Activated T-cell treated with anti-CD3 and anti-CD28 coated beads for 24 hours (primary cell): ENCODE results near the gene MGLL.

Experiments used
- DNase-seq: peaks from one replicate; pipeline ENCODE4 v3.0.0-alpha.2; 2020; ENCODE audit warnings: low read depth

The MGLL gene

GRCh38 chr3:127753338-127753737, 69.0 kb downstream of the MGLL start:
- DNase-seq: no peak

GRCh38 chr3:127751782-127752181, 70.5 kb downstream of the MGLL start:
- no peak for DNase-seq

GRCh38 chr3:127751163-127751621, 71.1 kb downstream of the MGLL start:
- no peak for DNase-seq

DNA sequence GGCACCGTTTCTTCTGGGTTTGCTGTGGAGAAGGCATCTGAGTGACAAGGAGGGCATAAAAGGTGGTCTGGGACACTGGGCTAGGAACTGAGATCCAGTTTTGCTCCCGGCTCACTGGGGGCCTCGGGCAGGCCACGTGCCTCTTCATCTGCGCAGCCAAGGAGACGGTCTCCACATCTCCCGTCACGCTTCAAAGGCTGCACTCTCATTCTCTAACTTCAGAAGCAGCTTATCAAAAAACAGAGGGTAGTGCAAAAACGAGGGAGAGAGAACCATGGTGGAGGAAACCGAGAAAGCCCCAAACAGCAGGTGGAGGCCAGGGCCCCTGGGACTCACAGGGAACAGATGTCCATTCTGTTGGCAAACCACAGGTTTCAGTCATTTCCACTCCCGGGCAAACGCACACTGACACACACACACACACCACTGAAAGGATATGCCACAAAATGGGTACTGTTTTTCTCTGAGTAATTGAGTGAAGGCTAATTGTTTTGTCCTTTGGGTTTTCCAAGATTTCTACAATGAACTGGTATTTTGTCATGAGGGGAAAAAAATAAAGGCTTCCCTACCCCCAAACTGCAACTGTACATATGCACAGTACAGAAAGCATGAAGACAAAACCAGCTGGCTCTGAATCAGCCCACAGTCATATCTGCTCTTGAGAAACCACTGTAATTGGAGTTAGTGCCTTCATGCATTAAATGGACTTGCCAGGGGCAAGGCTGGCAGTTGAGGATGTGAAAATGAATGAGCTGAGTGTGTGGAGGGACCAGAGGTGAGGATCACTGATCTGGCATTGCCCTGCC, 71.9 kb downstream of the MGLL start:
- no peak for DNase-seq

DNA sequence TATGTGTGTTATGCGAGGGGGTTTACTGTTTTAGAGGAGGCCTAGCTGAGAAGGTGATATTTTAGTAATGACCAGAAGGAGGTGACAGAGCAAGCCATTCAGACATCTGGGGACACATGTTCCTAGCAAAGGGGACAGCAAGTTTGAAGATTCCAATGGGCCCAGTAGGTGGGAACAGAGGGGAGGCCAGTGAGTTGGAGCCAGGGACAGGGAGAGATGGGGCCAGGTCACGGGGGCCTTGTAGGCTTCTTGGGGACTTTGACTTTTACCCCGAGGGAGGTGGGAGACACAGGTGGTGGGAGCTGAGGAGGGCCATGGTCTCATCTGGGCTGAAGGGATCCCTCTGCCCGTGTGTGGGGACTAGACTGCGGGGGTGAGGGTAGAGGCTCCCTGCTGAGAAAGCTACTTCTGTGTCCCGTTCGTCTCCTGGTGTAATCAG, 72.5 kb downstream of the MGLL start:
- DNase-seq: no peak

DNA sequence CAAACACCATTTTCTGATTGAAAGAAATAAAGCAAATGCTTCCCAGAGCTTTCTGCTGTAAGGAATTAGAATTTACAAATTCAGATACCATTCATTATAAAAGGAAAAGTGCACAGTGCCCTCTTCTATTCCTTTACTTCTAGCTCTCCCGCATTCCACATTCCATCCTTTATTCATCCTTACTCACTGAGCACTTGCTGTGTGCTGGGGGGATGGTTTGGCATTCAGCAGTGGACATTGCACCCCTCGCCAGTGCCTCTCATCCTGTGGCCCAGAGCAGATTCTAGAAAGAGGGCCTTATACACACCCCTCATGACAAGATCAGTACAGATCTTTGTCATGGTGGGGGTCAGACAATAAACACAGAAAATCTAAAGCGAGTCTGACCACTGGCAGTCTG, 73.0 kb downstream of the MGLL start:
- no peak for DNase-seq

DNA sequence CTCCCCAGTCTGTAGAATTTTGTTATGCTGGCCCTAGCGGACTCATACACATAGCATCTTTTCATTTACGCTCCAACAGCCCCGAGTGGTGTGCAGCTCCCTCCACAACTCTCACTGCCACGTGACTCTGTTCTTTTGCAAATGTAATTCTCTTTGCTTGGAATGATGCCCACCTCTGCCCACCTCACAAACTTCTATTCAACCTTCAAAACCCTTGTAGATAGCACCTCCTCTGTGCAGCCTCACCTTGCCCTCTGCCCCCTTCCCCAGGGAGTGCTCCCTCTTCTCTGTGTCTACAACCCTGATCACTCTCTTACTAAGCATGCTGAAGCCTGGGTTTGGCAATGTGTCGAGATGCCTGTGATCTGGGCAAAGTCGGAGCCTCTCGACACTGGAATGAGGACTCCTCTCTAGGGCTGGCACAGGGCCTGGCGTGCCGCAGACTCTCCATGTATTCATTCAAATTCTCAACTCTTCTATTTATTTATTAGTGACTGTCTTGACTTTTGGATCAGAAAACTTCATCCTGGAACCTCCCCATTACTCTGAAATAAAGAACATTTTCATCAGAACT, 73.5 kb downstream of the MGLL start:
- no peak for DNase-seq

DNA sequence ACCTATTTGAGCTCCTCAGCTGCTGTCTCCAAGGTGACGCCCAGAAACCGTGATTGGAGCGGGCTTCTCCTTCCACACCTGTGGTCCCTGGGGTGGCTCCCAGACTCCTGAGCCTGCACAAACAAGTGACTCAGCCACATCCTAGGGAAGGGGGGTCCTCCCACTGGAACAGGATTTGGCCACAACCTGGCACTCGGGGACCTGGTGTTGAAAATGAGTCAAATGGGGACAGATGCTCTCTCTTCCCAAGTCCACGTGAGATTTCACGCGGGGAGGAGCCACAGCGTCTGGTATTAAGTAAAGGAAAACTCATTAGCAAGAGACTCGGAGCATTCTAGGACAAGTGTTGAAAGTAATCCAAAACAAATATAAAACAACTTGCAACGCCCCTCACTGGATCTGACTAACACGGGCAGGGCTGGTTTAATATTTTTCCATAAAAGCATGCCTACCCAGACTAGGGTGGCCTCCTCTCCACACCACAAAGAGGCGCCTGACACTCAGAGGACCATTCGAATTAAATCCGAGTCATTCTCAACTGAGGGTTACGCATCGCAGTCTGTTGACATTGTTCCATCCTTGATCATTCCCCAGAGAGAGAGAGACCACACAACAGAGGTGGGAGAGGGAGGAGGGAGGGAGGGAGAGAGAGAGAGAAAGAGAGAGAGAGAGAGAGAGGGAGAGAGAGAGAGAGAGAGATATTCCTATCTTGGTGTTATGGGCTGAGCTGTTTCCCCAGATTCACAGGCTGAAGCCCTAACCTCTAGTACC, 74.4 kb downstream of the MGLL start:
- DNase-seq: no peak

GRCh38 chr3:127747066-127747465, 75.2 kb downstream of the MGLL start:
- no peak for DNase-seq

GRCh38 chr3:127746400-127747057, 75.8 kb downstream of the MGLL start:
- no peak for DNase-seq

GRCh38 chr3:127745656-127746399, 76.5 kb downstream of the MGLL start:
- no peak for DNase-seq

- no peak for DNase-seq
These were observed 77.4 kb downstream of the MGLL start for GRCh38 chr3:127744875-127745274.

DNA sequence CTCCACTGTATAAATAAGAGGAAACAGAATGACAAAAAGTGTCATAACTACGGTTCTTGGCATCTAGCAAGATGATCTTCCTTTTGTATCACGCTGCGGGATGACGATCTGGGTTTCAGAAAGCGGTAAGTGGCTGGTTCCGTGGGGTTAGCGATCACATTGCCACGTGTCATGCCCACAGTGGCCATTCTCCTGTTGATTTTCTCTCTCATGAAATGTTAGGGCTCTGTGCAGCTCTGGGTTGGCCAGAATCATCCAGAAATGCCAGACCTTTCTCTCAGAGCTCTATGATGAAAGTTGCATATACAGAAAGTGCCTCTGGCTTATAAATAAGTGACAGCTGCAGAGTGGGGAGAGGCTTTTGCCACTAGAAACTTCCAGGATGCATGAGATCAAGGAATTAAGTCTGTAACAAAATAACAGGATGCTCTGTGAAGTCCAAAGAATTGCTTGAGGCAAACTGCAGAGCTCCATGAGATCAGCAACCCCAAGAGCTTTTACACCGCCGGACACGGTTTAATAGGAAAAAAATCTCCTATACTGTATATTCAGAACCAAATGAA, 78.0 kb downstream of the MGLL start:
- no peak for DNase-seq

GRCh38 chr3:127743351-127744252, 78.7 kb downstream of the MGLL start:
- no peak for DNase-seq

- DNase-seq: no peak
These were observed 79.7 kb downstream of the MGLL start for GRCh38 chr3:127742580-127742979.

DNA sequence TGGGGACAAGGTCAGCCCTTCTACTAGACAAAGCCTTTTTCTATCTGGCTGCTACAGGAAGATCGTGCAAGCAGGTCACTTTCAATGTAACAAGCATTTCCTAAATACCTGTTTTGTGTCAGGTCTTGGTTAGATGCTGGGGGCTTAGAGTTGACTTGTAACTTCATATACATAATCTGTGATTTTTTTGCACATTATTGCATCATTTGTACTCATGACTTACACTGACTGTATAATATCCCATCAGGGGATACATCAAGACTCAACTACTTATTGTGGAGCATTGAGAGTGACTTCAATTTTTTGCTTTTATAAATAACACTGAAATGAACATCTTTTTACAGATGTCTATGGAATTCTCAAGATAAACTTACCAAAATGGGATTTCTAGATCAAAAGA, 80.6 kb downstream of the MGLL start:
- DNase-seq: no peak

- DNase-seq: no peak
These were observed 81.1 kb downstream of the MGLL start for GRCh38 chr3:127741246-127741645.

DNA sequence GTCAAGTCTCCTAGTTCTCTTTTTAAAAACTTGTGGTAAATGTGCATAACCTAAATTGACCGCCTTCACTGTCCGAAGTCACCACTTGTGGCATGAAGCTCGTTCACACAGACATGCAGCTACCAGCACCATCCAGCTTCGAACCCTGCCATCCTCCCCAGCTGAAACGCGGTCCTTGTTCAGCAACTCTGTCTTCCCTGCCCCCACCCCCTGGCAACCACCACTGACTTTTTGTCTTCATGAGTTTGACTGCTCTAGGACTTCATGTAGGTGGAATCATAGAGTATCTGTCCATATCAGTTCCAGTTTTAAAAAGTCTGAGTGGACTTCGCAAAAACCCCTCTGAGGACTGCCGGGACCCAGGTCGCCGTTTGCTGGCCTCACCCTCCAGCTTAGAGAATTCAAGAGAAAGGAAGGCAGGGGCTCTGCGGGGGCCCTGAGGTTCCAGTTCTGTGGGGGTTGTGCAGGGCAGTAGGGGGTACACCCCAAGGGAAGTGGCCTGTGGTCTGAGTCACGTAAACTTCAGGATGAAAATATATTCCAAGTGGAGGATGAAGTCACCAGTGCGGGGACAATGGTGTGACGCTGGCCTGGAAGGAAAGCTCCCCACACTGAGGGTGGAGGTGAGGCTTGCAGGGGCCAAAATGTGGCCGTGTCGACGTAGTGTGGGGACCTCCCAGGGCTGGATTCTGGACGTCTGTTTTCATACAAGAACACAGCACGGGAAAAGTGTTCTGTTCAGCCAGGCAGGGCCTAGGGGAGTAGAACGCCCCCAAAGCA, 82.0 kb downstream of the MGLL start:
- DNase-seq: no peak

DNA sequence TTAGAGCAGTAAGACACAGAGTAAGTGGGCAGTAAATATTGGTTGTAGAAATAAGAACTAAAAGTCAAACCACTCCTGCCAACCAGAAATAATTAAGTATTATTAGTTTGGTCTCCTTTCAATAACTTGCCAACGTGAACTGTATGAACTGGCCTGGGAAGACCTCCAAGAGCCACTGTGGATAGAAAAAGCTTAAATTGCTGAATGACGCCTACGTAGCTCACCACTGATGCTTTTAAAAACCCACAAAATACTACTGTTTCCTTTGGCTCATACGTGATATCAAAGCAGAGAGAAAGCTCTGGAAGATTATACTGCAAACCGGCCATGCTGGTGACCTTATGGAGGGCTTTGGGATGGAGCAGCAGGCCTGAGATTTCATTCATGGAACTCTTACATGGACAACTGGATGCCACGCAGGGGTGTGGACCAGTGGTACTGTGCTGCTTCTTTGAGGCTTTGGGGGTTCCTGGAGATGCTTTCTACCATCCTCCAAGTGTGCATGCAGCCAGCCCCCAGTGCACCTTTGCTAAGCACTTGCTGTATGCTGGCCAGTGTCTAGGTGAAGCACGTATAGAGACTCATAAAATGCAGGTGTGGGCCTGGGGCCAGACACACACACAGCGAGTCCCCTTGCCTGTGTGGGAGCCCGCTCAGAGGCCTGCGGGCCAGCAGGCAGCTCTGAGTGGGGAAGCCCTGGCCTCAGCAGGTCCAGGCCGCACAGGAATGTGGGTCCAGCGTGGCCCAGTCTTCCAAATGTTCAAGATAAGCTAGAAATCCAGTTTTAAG, 82.8 kb downstream of the MGLL start:
- no peak for DNase-seq
